GM12873 (cell line): ENCODE data around the gene XRCC3.

ENCODE experiments used
- TF ChIP-seq, protein P1 (sequence below): IDR thresholded peaks from 2 replicates; pipeline ENCODE4 v1.5.1; 2012; ENCODE audit warnings: low read depth, mild to moderate bottlenecking, moderate library complexity, low read length, control low read depth; ENCODE audit not compliant: insufficient read depth; ENCODE audit errors: missing control alignments

The XRCC3 gene

DNA sequence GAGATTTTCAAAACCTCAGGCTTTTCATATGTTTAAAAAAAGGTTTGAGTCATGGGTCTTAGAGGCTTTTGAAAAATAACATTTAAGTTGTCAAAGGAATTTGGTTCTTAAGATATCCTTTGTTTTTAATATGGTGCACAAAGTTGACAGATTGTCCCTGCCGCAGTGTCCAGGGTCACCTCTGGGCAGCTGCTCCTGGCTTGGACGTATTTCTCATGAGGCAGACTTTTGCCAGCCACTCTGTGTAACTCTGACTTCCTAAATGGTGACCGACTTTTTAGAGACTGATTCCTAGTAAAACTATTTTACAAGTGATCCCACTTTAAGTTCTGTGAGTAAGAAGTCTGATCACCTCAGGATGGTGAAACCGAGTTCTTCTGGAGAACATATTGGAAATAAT lies 27.5 kb downstream of the XRCC3 start:
- TF ChIP-seq, protein P1, sequence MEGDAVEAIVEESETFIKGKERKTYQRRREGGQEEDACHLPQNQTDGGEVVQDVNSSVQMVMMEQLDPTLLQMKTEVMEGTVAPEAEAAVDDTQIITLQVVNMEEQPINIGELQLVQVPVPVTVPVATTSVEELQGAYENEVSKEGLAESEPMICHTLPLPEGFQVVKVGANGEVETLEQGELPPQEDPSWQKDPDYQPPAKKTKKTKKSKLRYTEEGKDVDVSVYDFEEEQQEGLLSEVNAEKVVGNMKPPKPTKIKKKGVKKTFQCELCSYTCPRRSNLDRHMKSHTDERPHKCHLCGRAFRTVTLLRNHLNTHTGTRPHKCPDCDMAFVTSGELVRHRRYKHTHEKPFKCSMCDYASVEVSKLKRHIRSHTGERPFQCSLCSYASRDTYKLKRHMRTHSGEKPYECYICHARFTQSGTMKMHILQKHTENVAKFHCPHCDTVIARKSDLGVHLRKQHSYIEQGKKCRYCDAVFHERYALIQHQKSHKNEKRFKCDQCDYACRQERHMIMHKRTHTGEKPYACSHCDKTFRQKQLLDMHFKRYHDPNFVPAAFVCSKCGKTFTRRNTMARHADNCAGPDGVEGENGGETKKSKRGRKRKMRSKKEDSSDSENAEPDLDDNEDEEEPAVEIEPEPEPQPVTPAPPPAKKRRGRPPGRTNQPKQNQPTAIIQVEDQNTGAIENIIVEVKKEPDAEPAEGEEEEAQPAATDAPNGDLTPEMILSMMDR = no peak

DNA sequence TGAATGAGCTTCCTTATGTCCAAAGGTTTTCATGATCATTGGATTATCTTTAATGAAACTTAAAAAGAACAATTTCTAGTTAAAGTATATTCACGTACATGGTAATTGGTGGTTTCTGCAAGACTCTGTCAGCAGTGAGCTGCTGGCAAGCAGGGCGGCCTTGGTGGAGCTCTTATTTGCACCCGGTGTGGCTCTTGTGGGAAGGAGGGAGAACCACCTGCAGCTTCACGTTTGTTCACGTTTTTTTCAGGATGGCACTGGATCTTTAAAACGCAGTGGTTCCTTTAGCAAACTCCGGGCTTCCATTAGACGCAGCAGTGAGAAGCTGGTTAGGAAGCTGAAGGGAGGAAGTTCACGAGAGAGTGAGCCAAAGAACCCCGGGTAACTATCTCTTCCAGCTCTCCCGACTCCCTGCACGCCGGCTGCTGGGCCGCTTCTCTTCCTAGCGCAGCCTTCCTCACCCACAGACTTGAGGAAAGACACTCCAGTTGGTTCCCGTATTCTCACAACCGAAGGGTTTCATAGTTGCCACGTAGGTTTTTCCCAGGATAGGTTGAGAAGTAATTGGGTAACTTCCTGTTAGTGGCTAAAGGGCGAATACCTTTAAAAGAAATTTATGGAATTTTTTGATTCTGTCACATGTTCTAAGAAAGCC lies 28.3 kb downstream of the XRCC3 start:
- TF ChIP-seq, protein P1 = no peak

DNA sequence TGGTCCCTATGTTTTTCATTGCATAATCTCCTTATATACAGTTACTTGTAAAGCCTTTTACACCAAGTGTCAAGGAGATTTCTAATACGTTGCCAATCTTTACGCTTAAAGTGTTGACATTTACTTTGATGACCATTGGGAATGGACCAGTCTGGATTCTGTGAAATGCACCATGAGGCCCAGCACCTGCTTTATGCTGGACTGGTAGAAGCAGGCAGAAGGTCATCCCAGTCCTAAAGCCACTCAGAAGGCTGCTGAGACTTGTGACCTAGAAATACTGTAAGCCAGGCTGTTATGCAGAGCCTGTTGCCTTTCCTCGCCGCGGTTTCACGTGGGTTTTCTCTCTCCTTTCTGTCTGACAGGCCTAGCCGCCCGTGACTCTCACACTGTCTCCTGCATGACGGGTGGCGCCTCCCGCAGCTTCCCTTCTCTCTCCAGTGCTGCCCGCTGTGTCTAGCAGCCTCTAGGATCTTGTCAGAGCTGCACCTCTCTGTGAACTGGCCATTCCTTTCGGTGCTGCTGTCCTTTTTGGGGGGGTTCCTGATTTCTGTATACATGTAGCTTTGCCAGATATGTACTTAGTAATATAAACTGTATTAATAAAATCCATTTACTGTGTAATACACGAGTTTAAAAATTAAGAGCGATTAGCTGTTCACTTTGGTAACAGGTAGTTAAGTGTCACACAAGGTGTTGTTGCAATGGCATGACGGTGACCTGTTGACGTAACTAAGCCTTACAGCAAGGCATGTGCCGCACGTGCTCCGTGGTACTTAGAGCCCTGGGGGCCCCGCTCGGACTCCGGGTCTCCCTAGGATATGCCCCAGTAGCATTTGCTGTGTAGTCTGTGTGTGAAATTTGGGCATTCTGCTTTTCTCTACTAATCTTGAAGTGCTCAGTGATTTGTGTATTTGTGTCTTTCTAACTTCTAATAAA lies 29.7 kb downstream of the XRCC3 start:
- TF ChIP-seq, protein P1 = no peak

DNA sequence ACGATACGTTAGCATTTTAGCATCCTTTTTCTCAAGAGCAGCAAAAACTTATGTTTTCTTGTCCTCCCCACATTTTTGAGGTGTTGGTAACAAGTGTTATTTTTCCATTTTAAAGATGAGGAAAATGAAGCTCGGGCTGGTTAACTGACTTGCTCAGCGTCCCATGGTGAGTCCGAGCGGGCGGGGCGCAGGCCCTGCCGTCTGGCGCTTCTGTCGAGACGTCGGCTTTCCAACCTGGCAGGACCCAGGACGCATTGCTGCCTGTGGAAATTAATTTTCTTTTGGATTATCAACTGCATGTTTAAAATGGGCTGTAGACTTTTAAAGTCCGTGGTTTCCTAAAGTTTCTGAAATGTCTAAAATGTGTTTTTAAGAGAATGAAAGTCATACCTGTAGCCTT lies 30.4 kb downstream of the XRCC3 start:
- TF ChIP-seq, protein P1 = no peak

DNA sequence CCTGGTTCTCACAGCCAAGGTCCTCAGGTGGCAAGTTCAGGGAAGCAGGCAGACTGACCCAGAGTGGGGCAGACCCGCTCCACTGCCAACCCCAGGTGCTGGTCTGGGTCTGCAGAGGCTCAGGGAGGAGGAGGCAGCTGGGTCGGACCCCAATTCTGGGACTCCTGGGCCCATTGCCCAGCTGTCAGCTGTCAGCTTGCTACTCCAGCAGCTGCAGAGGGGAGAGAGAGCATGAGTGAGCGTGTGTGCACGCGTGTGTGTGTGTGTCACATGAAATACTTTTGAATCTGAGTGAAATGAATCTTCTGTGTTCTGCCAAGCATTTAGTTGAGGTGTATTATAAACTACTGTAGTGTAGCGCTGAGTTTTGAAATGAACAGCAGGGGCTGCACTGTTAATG lies 30.8 kb downstream of the XRCC3 start:
- TF ChIP-seq, protein P1 = no peak

DNA sequence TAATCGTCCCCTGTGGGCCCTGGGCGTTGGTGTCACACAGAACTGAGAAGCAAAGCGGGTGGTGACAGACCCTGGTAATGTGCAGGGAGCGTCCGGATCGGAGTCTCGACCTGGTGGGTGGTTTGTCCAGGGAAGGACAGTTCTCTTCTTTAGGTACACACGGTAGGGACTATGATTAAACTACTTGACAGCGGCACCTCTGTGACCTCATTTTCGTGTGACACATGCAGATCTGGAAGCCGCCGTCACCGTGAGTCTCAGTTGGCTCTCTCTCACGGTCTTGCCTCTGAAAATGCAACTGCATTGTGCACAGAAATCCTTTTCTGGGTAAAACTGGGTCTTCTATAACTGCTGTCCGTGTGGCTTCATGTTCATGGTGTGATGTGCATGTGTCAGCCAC lies 32.1 kb downstream of the XRCC3 start:
- TF ChIP-seq, protein P1 = no peak

DNA sequence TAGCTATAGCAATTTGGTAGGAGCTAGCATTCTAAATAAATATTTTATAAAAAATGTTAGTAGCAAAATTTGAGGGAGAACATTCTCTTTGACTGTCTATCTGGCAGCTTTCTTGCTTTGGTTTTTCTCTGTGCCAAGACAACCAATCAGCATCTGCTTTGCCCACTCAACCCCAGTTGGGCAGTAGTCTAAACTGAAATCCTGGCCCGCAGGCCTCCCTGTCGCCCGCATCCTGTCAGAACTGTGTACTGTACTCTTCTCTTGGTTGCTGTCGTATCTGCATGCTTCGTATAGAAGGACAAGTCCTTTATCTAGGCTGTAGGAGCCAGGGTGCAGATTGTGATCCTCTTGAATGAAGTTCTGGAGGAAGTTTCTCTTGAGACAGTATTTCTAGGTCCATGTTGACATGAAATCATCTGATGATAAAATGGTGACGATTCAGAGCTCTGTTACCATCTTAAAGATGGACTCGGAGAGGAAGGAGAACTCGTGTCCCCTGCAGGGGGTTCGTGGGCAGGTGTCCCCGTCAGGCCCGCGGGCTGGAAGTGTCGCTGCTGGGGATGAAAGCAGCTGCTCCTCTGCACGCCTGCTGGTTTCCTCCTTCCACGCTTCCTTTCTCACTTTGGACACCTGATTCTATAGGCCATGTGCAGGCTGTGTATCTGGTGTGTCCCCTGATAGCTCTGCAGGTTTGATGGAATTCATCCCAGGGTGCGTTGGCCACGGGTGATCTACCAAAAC lies 34.6 kb downstream of the XRCC3 start:
- TF ChIP-seq, protein P1 = no peak
